WERI-Rb-1 (cell line): ENCODE results near the gene ALDH5A1.

Experiments used
- DNase-seq: peaks from one replicate; pipeline ENCODE4 v3.0.0-alpha.2; 2020
- H3K27ac ChIP-seq: fragments of 250-450 bp; sonication (Bioruptor Pico); 2 replicates; pipeline ENCODE4 v1.5.1; 2020; ENCODE audit warnings: mild to moderate bottlenecking, moderate library complexity
- H3K27me3 ChIP-seq: fragments of 250-450 bp; sonication (Bioruptor Pico); 2 replicates; pipeline ENCODE4 v1.5.1; 2021; ENCODE audit warnings: mild to moderate bottlenecking, low read depth, moderate library complexity; ENCODE audit not compliant: insufficient read depth, severe bottlenecking
- H3K36me3 ChIP-seq: fragments of 250-450 bp; sonication (Bioruptor Pico); 2 replicates; pipeline ENCODE4 v1.5.1; 2020; ENCODE audit warnings: mild to moderate bottlenecking, moderate library complexity
- H3K4me3 ChIP-seq: 2 replicates; pipeline ENCODE4 v1.5.1; 2011; ENCODE audit warnings: low read depth, mild to moderate bottlenecking, control low read depth, low read length
- H3K9me3 ChIP-seq: fragments of 250-450 bp; sonication (Bioruptor Pico); 2 replicates; pipeline ENCODE4 v1.5.1; 2021; ENCODE audit warnings: mild to moderate bottlenecking, moderate library complexity; ENCODE audit not compliant: severe bottlenecking
- CTCF ChIP-seq: IDR thresholded peaks from 2 replicates; pipeline ENCODE4 v1.5.1; 2011; ENCODE audit warnings: low read depth, mild to moderate bottlenecking, control low read depth, inconsistent platforms, low read length

ALDH5A1 gene

GRCh38 chr6:24500683-24501082, 5.9 kb downstream of the ALDH5A1 start:
- H3K27me3 ChIP-seq, result no peaks in the 10 kb centered on the region
- peaks cover 3% of the 10 kb centered on the region for H3K9me3 ChIP-seq
- no peak for TF ChIP-seq CTCF
- no peak for DNase-seq
- H3K4me3 ChIP-seq, result no peak overlapping the region
- H3K36me3 ChIP-seq, result peaks cover 10% of the 10 kb centered on the region; the same call in 1 of the 2 replicates
- H3K27ac ChIP-seq, result no peak overlapping the region

GRCh38 chr6:24501374-24501773, 6.6 kb downstream of the ALDH5A1 start:
- Histone ChIP-seq H3K4me3 (no peak overlapping the region), H3K27me3 (no peaks in the 10 kb centered on the region), H3K36me3 (peaks cover 10% of the 10 kb centered on the region; the same call in 1 of the 2 replicates), H3K27ac (no peak overlapping the region), H3K9me3 (peaks cover 3% of the 10 kb centered on the region)
- DNase-seq, result no peak
- no peak for TF ChIP-seq CTCF

GRCh38 chr6:24501914-24502313, 7.1 kb downstream of the ALDH5A1 start:
- no peak overlapping the region for H3K4me3 ChIP-seq
- H3K36me3 ChIP-seq, result peaks cover 6% of the 10 kb centered on the region
- H3K27ac ChIP-seq, result no peak overlapping the region
- DNase-seq, result no peak
- H3K27me3 ChIP-seq, result no peaks in the 10 kb centered on the region
- H3K9me3 ChIP-seq, result peaks cover under 1% of the 10 kb centered on the region
- no peak for TF ChIP-seq CTCF

- Histone ChIP-seq H3K27me3 (no peaks in the 10 kb centered on the region), H3K9me3 (no peaks in the 10 kb centered on the region), H3K4me3 (no peak overlapping the region), H3K27ac (no peak overlapping the region), H3K36me3 (no peaks in the 10 kb centered on the region; the same call in none of the 2 replicates)
- no peak for TF ChIP-seq CTCF
- DNase-seq, result no peak
Measured at GRCh38 chr6:24504287-24504648, 9.5 kb downstream of the ALDH5A1 start.

GRCh38 chr6:24504649-24505586, 10.1 kb downstream of the ALDH5A1 start:
- TF ChIP-seq CTCF, result no peak
- no peaks in the 10 kb centered on the region for H3K27me3 ChIP-seq
- no peaks in the 10 kb centered on the region for H3K9me3 ChIP-seq
- no peak overlapping the region for H3K27ac ChIP-seq
- H3K4me3 ChIP-seq, result no peak overlapping the region
- no peaks in the 10 kb centered on the region; the same call in none of the 2 replicates for H3K36me3 ChIP-seq
- no peak for DNase-seq
